ENCODE measurements around the gene AGGF1.

AGGF1 gene, protein sequence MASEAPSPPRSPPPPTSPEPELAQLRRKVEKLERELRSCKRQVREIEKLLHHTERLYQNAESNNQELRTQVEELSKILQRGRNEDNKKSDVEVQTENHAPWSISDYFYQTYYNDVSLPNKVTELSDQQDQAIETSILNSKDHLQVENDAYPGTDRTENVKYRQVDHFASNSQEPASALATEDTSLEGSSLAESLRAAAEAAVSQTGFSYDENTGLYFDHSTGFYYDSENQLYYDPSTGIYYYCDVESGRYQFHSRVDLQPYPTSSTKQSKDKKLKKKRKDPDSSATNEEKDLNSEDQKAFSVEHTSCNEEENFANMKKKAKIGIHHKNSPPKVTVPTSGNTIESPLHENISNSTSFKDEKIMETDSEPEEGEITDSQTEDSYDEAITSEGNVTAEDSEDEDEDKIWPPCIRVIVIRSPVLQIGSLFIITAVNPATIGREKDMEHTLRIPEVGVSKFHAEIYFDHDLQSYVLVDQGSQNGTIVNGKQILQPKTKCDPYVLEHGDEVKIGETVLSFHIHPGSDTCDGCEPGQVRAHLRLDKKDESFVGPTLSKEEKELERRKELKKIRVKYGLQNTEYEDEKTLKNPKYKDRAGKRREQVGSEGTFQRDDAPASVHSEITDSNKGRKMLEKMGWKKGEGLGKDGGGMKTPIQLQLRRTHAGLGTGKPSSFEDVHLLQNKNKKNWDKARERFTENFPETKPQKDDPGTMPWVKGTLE

DNA sequence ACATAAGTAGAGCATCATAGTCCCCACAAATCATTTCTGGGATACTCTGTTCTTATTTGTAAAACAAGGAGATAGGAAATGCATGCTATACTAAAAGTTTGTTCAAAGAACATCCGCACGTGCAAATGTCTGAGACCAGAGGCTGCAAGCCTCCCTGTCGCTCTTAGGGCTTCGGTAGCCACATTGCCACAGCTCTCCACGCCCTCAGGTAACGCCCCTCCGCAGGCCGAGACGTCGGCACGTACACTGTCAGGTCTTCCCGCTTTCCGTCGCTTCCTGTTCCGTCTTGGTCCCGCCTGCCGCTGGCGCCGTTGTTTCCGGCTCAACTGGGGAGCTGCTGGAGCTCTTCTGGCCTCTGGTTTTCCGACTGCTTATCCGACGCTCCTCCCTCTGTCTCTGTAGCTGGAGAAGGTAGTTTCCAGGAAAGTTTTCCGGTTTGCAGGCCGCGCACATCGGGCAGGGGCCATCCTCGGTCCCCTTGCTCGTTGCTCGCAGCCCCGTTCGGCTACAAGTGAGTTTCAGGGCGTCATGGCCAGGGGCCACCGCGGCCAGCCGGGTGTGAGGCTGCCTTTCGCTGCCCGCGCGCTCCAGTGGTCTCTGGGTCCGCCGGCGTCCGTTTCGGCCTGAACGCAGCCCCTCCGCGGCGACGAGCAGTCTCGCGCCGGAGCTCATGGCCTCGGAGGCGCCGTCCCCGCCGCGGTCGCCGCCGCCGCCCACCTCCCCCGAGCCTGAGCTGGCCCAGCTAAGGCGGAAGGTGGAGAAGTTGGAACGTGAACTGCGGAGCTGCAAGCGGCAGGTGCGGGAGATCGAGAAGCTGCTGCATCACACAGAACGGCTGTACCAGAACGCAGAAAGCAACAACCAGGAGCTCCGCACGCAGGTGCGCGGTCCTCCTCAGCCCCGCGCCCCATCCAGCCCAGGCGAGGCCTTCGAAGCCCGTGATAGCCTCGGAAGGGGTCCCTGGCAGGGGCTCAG is at the start of gene AGGF1:
Gene AGGF1, plus strand, starts transcription at position 308 of the 975 bp plus-strand sequence. Its CDS starts 363 bp downstream, at position 671.
- peak within 1 kb of the TSS; percentile 79 for H3K4me3 ChIP-seq (ENCODE audit: low read depth, low read length)
- peak; percentile 90 for DNase-seq (ENCODE audit: low read depth)
- TF ChIP-seq, protein P1, sequence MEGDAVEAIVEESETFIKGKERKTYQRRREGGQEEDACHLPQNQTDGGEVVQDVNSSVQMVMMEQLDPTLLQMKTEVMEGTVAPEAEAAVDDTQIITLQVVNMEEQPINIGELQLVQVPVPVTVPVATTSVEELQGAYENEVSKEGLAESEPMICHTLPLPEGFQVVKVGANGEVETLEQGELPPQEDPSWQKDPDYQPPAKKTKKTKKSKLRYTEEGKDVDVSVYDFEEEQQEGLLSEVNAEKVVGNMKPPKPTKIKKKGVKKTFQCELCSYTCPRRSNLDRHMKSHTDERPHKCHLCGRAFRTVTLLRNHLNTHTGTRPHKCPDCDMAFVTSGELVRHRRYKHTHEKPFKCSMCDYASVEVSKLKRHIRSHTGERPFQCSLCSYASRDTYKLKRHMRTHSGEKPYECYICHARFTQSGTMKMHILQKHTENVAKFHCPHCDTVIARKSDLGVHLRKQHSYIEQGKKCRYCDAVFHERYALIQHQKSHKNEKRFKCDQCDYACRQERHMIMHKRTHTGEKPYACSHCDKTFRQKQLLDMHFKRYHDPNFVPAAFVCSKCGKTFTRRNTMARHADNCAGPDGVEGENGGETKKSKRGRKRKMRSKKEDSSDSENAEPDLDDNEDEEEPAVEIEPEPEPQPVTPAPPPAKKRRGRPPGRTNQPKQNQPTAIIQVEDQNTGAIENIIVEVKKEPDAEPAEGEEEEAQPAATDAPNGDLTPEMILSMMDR (IDR thresholded peaks at IDR 0.05; ENCODE audit: control insufficient read depth, extremely low read depth, insufficient read depth), result no peak

DNA sequence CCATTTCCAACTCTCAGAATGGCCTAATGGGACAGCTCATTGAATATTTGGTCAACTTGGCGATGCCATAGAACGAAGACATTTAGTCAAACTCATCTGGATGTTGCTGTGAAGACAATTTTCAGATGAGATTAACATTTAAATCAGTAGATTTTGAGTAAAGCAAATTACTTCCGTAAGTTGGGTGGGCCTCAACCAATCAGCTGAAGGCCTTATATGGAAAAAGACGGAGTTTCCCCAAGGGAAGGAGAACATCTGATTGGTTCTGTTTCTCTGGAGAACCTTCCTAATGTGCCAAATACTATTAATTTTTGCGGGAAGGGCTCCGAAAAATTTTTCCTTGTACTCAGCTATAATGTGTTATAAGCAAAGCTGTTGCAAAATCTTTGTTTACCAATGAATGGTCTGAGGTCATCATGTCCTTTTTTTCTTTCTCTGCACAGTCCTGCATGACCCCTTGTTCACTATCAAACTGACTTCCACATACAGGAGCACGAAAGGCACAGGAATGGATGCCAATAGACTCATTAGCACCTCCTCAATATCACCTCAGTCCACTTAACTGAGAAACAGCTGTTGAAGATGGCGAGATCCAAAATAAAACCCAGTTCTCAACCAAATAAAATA is 49.6 kb upstream of the AGGF1 start:
- TF ChIP-seq, protein P1 (IDR thresholded peaks at IDR 0.05; ENCODE audit: control insufficient read depth, extremely low read depth, insufficient read depth), result no peak
- no peak for DNase-seq (ENCODE audit: low read depth)
- H3K4me3 ChIP-seq (ENCODE audit: low read depth, low read length), result no peak overlapping the region

DNA sequence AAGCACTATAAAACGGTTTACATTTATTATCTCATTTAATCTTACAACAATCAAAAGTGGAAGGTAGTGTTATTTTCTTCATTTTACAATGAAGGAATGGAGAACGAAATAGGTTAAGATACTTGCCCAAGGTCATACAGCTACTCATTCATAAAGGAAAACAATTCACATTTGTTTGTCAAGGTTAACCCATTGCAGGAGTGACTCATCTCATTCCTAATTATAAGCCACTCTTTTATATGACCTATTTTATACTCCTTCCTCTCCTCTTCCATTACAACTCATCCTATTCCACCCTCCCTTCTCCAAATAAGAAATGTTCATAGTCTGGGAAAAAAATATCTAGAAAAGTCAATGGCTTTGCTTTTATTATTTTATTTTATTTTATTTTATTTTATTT is 47.8 kb upstream of the AGGF1 start:
- H3K4me3 ChIP-seq (ENCODE audit: low read depth, low read length), result no peak overlapping the region
- TF ChIP-seq, protein P1 (IDR thresholded peaks at IDR 0.05; ENCODE audit: control insufficient read depth, extremely low read depth, insufficient read depth), result no peak
- DNase-seq (ENCODE audit: low read depth), result no peak

DNA sequence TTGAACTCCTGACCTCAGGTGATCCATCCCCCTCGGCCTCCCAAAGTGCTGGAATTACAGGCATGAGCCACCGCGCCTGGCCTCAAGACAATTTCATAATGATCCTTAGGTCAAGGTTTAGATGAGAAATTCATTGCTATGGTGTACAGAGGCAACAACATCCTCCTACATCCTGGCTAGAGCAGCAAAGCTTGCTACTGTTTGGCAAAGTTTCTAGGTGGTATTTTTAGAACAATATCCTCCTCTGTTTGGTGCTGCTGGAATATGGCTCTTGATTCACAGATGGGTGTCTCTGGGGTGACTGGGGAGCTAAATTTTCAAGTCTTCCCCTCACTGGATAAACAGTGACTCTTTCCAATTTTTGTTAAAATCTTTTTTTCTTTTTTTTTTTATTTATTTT is 46.7 kb upstream of the AGGF1 start:
- TF ChIP-seq, protein P1 (IDR thresholded peaks at IDR 0.05; ENCODE audit: control insufficient read depth, extremely low read depth, insufficient read depth), result no peak
- no peak overlapping the region for H3K4me3 ChIP-seq (ENCODE audit: low read depth, low read length)
- DNase-seq (ENCODE audit: low read depth), result no peak

DNA sequence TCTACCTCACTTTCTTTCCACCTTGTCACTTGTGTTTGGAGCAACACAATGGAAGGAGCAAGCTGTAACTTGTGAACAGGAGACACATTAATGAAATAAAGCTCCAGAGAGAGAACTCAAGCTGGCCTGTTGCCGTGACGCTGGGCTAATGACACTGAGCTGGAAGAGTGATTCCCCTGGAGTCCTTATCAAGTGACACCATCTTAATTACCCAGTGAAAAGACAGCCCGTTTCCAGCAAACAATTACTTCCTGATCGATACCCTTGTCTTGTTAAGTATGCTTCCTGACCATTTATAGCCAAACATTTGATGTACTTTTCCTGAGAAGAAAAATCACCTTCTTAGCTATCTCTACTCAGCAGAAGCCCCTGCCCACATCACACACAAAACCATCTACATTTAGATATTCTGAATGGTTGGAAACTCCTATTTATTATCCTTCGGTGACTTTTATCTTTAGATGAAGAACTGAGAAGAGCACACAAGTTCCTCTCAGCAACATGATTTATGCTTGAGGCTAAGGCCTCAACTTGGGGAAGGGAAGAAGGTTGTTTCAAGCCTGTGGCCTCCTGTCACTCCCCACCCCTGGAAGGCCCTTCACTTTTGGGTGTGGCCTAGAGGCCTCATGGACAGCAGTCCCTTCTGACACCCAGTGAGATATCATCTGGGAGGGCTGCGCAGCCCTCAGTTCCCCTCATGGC is 43.2 kb upstream of the AGGF1 start:
- no peak overlapping the region for H3K4me3 ChIP-seq (ENCODE audit: low read depth, low read length)
- DNase-seq (ENCODE audit: low read depth), result no peak
- TF ChIP-seq, protein P1 (IDR thresholded peaks at IDR 0.05; ENCODE audit: control insufficient read depth, extremely low read depth, insufficient read depth), result no peak

Measured in LNCaP clone FGC (cell line).